Erythroblast (primary cell): ENCODE results near the gene ABTB1.

Source experiments
- GATA1 ChIP-seq: IDR thresholded peaks from 2 replicates; pipeline ENCODE4 v1.6.1; 2011; ENCODE audit warnings: low read depth, mild to moderate bottlenecking, control low read depth, low read length, moderate library complexity
- POLR2A ChIP-seq: IDR thresholded peaks from 2 replicates; pipeline ENCODE4 v1.6.1; 2011; ENCODE audit warnings: mild to moderate bottlenecking, low read length

DNA sequence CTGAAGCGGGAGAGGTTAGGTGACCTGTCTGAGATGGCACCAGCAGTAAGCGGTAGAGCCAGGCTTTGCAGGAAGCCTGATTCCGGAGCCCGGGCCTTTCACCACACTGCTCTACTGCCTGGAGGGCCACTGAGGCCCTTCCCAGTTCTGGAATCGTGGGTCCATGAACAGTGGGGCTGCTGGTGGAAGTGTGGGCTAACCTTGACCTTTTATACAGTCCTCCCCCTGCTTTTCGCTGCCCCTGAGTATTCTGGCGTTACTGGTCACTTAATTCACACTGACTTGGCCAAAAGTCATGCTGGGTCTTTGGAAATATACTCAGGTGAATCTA lies 2.6 kb upstream of the ABTB1 start:
- TF ChIP-seq POLR2A (no peak), GATA1 (no peak)
